ENCODE results near the gene SOX18. TPM values are rescaled to one million over a fixed set of nuclear protein-coding genes. Genes with fewer than 3 reads are reported as not detected.

Gene SOX18
- total and polyA plus RNA-seq, 2 of the 13 experiments (the other 11 are each of a cell fraction or from before 2014, with no cell fraction given) = 1.6 to 1.9 TPM

GRCh38 chr20:64081624-64081964 is 32.2 kb upstream of the SOX18 start (continued):
- TF ChIP-seq DRAP1 (CRISPR knock-in tag; IDR thresholded peaks at IDR 0.05) (no peak), ZNF362 (CRISPR knock-in tag; IDR thresholded peaks at IDR 0.05; ENCODE audit: borderline replicate concordance) (no peak), MTA3 (CRISPR knock-in tag; IDR thresholded peaks at IDR 0.05) (no peak), AGO2 (optimal IDR thresholded peaks at IDR 0.05; ENCODE audit: low read depth, low read length) (peak; percentile 26), ZNF614 (CRISPR knock-in tag; IDR thresholded peaks at IDR 0.05; ENCODE audit: borderline replicate concordance) (no peak), SKIL (CRISPR knock-in tag; IDR thresholded peaks at IDR 0.05; ENCODE audit: borderline replicate concordance) (peak; percentile 23; the same call in 1 of the 2 replicates)

GRCh38 chr20:64080813-64081623 is 31.6 kb upstream of the SOX18 start:
- no peaks in the 10 kb centered on the region for H3K36me3 ChIP-seq (replicated peaks in 1 of 2; ENCODE audit: control insufficient read depth in 1 of 2, insufficient read depth in 2 of 2, low read length in 2 of 2)
- no peak overlapping the region for H2AFZ ChIP-seq (ENCODE audit: low read length)
- H3K27me3 ChIP-seq (ENCODE audit: control insufficient read depth in 1 of 2, insufficient read depth in 2 of 2, low read length in 2 of 2) = peaks cover 14 to 30% of the 10 kb centered on the region in 2 experiments
- 18% methylated on average over 16 of the region's 17 CpGs for WGBS (ENCODE audit: low lambda C conversion rate)
- H3K4me2 ChIP-seq (ENCODE audit: low read depth, low read length) = peak overlapping the region; percentile 99
- H4K20me1 ChIP-seq (ENCODE audit: insufficient read depth, low read length) = peaks cover 9% of the 10 kb centered on the region; the same call in 1 of the 2 replicates
- peaks cover 63% of the 10 kb centered on the region for H3K4me1 ChIP-seq (ENCODE audit: insufficient read depth, low read length)
- H3K9me3 ChIP-seq (ENCODE audit: low read length) = no peaks in the 10 kb centered on the region
- H3K9ac ChIP-seq (ENCODE audit: insufficient read depth, low read depth, low read length) = 0 out of 2 replicates have a peak overlapping the region, but pooled peaks have one; percentile 24
- POLR2A ChIA-PET = interaction anchor here (0.7 to 4.9 kb wide), 7 partner anchors 9 to 543 kb away, joined by 3 to 25 read pairs (median 4); partner anchors contain the start of genes C20orf204, PCMTD2 and TCEA2
- intact Hi-C loops (cut with micrococcal nuclease; ENCODE audit: unreplicated experiment) (loop anchor here (2.0 kb wide), 1 partner anchor 16 kb away; no protein-coding TSS in a partner anchor), in situ Hi-C loops (cut with HindIII; ENCODE audit: extremely low pct_ligation_motif_present, low pct_unique_long_range_greater_than_20kb) (loop anchor here (5.0 kb wide), 1 partner anchor 36 kb away; no protein-coding TSS in a partner anchor)
- peak overlapping the region; percentile 8 for H3K27ac ChIP-seq (ENCODE audit: extremely low read length, insufficient read depth, low read length)
- CTCF ChIA-PET (ENCODE audit: low intra/inter-chr PET ratio, low total read pairs) = no interaction called here
- BruUV-seq (replicated peaks) = no TSS peak
- peak overlapping the region; percentile 62 to 89 (median 73) for H3K4me3 ChIP-seq (replicated peaks in 1 of 3; ENCODE audit: insufficient read depth in 1 of 3, low read depth in 2 of 3, low read length in 3 of 3)
- no peak for DNase-seq (ENCODE audit: low spot score)
- peak; percentile 12 for ATAC-seq
- no peak for FAIRE-seq
- no peaks in the 10 kb centered on the region for H3K79me2 ChIP-seq (ENCODE audit: insufficient read depth, low read length)
- TF ChIP-seq MTERF4 (CRISPR knock-in tag; IDR thresholded peaks at IDR 0.05) (0 out of 2 replicates have a peak, but pooled peaks have one; percentile 27), HNRNPH1 (optimal IDR thresholded peaks at IDR 0.05; ENCODE audit: low read depth, low read length) (no peak), PHF8 (CRISPR knock-in tag; IDR thresholded peaks at IDR 0.05) (0 out of 2 replicates have a peak, but pooled peaks have one; percentile 10), ZNF207 (IDR thresholded peaks at IDR 0.05; ENCODE audit: borderline replicate concordance) (no peak), ZSCAN5A (CRISPR knock-in tag; IDR thresholded peaks at IDR 0.05; ENCODE audit: borderline replicate concordance) (no peak), RXRB (CRISPR knock-in tag; IDR thresholded peaks at IDR 0.05; ENCODE audit: borderline replicate concordance) (peak; percentile 22; the same call in 1 of the 2 replicates)

Measured in HepG2 (cell line).